ENCODE measurements around the gene EPHA3.

The EPHA3 gene

DNA sequence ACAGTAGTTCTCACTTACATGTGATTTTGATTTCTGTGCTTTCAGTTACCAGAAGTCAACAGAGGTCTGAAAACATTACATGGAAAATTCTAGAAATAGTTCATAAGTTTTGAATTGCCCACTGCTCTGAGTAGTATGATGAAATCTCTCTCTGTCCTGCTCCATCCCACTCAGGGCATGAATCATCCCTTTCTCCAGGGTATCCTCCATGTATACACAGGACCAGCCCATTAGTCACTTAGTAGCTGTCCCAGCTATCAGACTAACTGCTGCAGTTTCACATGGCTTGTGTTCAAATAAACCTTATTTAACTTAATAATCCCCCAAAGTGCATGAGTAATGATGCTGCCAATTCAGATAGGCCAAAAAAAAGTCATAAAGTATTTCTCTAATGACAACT is 38.6 kb downstream of the EPHA3 start:
- DNase-seq, result peak in 1 of 56 donors; percentile 6

DNA sequence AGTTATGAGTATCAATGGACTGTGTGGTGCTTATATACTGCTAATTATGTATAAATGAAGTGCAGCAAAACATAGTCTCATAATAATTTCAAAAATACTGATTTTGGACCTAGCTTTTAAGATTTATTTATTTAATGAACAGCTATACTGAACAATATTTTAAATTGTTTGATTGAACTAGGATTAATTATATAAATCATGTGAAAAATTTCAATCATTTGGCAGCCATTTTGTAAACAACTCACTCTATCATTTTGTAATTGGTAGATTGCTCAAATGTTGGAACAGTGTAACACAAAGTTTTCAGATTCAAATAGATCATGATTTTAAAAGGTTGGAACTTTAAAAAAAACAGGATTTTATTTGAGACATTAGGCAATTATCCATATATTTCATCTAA is 47.0 kb downstream of the EPHA3 start:
- no peak for DNase-seq

DNA sequence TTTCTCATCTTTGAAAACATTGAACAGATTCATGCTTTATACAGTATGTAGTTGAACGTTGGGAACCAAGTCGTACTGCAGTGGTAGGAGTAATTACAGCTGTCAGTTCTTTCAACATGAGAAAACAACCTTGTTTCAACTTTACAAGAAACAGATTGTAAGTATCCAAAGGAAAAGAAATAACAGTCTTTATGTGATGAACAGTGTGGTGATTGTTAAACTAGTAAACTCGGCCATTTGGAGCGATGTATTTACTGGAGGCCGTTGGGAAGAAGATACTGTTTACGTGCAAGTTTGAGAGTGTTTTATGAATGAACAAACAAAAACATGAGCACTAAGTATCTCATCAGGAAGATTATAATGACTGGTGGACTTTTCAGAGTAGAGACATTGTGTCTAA is 48.4 kb downstream of the EPHA3 start:
- DNase-seq, result no peak

DNA sequence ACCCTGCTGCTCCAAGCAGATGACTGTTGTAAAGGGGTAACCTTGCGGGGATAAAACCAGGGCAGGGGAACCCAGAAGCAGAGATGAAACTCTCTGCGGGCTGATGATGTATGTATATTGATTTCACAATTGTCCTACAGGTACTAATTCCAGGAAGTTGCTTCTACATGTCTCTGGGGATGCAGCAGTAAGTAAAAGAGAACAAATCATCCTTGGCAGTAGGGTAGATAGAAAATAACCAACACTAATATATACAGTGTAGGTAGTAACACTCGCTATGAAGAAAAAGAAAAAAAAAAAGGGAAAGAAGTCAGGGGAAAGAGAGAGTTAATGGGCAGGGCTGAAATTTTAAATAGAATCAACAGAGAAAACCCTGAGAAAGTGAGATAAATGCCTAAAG is 50.2 kb downstream of the EPHA3 start:
- DNase-seq, result no peak

DNA sequence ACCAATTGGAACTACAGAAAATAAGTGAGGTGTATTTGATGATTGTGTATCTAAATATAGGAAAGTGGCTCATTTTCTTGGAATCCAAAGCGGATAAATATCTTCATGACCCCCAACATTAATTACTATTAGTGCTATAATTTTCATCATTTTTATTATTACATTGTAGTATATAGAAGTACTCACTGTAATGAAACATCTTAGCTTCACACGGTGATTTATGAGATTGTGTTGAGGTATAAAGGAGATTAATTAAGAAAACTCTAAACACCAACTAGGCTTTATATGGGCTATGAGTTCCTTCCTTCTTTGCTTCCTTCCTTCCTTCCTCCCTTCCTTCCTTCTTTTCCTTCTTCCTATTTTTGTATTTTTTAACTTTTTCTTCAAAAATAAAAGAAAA is 52.2 kb downstream of the EPHA3 start:
- DNase-seq, result no peak

DNA sequence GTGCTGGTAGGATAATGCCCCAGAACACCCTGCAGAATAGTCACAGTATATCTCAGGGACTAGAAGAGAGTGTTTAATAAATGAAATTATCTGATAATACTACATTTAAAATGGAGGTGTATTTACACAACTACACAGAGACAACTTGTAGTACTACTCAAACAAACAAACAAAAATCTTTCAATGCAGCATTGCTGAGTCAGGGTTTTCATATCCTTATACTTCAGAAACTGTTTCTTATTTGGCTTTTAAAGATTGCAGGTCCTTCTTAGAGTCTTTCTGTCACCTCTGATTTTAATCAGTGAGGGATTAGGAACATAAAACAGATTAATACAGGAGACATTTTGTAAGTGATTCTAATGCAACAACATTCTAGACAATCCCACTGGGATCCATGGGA is 57.4 kb downstream of the EPHA3 start:
- DNase-seq, result no peak

DNA sequence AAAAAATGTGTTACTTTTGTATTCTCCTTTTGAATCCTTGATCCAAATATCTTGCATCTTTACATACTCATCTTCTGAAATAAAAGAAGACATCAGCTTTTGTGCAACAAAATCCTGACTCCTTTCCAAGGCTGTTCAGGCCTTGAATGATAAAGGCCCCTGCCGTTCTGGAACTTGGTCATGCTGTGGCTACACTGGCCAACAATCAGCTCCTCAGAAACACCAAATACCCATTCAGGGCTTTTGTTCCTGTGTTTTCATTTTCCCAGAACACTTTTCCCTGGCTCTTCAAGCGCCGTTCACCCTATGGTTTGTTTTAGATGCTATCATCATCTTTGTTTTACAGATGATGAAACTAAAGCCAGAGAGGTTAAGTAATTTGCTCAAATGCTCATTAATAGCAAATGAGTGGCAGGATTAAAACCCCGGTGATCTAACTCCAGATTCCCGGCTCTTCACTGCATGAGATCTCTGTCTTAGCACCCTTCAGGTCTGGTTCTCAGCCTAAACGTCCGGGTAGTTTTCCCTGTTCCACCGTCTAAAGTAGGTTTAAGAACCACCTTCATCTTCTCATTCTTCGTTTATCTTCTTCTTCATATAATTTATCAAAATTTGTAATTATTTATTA is 58.3 kb downstream of the EPHA3 start:
- DNase-seq, result no peak

DNA sequence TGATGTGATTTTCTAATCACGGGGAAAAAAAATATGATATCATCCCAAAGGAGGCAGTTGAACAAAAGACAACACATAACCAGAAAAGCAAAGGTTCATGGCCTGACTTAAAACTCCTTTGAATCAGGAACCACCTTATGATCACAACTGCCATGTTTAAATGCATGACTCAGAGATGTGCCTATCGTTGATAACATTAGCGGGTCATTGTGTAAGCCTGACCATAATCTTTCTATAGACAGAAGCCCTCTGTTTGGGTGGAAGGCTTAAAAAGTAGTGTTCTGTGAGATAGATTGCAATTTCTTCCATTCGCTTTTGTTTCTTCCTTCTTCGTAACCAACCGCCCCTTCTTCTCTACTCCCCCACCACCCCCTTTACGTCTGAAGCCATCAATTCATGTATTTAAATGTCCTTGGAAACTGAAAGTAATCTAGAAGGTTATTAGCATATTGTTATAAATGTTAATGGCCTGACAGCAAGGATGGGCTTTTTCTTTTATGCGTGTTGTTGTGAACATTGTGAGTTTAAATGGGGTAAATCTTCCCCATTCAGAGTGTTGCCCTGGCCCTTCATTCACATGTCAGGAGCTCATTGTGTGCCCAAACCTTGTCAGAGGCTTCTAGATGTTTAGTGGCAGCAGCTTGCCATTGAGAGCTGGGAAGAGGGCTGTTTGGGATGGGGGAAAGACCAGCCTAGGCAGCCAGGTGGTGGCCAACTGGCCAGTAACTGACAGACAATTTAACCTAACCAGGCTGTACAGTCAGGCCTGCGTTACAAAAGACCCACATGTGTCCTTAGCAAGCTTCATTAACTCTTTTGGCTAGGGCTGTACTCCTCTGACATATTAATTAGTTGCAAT is 64.5 kb downstream of the EPHA3 start:
- peak in 2 of 56 donors; percentile 1 to 11 for DNase-seq

DNA sequence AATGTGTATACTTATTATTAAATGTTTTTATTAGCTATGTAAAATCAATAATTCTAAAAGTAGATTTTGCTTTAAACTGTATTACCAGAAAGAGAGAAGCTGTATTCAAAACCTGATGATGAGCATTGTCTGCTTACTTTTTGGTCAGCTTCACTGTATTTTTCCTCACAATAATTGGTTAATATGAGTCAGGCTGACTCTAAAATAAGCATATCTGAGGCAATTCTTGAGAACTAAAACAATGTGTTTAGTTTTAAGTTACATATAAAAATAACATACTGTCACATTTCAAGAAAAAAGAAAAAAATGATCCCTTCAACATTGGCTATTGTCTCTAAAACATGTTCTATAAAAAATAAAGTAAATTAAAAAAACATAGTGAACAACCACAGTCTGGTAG is 66.1 kb downstream of the EPHA3 start:
- DNase-seq, result no peak

DNA sequence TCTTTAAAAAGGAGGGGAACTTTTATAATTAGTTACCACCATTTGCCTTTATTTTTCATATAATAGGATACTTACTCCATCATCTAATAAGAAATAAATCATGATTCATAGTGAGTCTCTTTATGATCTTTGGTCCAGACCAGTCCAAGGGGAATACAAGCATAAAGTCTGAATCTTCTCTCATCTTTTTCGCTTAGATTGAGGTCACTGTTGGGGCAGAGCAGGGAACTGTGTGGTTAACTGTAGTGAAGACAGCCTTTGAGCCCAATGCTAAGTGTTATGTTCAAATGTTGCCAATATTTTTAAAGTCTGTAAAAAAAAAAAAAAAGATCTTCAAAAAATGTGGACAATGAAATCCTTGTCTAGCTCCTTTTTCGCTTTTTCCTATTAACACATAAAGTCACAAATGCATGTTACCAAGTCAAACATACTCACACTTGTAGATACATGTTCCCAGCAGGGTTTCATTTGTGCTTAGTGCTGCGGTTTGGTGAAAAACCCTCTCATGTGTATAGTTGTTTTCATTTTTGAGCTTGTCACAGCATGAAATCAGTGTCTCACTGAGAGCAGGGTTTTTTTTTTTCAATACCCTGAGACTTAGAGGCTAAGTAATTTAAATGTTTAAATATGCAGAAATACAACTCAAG is 72.1 kb downstream of the EPHA3 start:
- no peak for DNase-seq

DNA sequence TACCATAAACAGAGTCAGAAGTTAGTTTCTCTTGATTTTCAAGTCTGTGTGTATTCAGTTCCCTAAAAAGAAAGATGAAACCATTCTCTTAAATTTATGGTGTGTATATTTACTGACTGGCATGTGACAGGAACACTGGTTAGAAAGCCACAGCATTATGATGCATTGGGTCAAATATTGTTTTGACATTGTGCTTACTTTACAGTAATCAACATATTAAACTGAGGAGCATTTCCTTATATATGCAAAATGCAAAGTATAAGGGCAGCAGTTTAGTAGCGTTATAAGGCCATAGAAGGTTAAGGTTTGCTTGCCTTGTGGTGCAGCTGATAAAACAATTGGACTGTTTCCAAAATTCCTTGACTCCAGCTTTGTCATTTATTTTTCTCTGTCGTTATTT is 72.9 kb downstream of the EPHA3 start:
- DNase-seq, result no peak

DNA sequence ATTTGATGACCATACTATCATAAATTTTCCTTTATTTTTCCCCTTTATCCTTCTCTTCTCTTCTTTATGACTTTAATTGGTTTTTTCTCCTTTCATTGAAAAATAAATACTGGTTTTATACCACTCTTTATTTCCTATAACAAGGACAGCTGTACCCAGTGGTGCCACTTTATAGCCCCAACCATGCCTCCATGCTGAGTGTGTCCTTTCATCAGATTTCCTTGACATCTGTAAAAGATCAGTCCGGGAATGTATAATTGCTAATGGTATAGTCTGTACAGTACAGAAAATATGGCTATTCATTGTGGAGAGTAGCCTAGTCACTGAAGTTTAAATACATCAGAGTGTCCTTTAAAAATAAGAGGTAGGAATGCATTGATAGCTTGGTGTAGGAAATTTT is 74.6 kb downstream of the EPHA3 start:
- DNase-seq, result no peak

DNA sequence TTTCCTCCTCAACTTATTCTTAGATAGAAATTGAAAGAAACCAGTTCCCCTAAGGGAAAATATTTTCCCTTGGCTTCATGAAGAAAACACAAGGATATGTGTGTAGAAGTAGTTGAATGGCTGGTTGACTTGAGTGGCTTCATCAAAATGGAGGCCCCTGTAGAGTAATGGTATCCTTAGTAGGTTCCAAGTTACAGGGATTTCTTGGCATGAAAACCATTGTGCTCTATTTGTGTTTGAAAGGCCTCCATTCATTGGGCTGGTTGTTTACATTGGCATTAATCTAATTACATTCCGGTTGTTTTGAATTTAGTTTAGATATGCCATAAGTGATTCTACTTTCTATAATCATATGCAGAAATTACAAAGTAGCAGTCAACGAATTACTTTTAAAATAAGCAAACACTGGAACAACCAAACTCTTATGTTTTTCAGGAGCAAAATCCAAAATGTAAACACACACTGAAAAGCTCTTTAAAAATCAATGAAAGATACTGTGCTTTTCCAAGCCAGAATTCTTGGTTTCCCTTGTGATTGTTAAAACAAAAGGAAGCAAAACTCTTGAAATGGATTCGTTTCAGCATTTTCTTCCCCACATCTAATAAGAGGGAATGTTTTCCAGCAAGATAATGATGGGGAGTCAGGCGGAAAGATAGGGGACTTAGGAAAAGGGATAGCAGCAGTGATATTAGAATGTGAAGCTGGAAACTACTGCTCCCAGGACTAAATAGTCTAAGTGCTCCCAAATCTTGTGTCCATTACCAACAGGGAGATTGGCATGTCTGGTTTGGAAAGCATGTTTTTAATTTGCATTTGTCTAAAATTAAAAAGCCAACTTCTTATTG is 77.0 kb downstream of the EPHA3 start:
- no peak for DNase-seq

DNA sequence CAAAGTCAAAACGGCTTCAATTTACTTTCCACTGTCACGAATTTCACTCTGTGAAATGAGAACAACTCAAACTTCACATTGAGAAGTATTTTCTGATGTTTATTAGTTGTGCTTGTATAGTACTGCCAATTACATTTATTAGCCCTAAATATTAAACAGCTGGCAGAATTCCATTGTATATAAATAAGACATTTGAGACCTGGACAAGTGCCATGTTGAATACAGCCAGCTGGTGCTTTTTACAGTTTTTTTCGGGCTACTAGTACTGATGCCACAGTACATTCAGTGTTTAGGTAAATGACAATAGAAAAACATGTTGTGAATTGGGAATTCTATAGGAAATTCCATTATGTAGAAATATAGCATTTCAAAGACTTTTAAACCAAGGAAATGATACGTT is 79.0 kb downstream of the EPHA3 start:
- DNase-seq, result no peak

DNA sequence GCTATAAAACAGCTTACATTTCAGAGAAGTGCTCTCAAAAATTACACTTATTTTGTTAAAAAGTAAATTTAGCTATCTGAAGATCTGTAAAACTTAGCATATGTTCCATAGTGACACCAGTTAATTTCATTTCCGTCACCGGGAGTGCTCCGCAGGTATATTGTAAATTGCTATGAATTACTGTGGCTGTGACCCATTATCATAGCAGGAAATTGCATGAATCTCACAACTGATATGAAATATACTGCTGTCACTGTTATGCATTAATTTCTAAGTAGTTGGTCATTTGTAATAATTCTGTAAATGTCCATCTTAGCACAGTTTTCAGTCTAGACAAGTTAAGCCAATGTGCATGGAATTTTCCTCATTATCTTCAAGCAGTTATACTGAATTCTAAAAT is 91.2 kb downstream of the EPHA3 start:
- DNase-seq, result no peak

DNA sequence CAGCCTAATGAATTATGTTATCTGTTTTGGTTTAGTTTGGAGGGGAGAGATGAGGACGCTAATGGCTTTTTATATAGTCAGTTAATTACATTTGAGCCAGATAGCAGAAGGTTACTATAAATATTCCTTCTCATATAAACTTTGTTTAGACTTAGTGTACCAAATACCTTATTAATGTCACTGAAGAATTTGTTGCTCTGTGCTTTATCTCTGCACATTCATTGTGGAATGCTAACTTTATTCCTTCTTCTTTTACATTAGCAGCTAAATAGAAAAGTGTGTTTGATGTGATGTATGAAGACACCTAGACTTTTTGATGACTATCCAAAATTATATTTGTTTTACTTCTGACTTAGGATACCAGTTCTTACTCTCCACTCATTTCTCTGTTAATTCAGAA is 105.2 kb downstream of the EPHA3 start:
- no peak for DNase-seq

DNA sequence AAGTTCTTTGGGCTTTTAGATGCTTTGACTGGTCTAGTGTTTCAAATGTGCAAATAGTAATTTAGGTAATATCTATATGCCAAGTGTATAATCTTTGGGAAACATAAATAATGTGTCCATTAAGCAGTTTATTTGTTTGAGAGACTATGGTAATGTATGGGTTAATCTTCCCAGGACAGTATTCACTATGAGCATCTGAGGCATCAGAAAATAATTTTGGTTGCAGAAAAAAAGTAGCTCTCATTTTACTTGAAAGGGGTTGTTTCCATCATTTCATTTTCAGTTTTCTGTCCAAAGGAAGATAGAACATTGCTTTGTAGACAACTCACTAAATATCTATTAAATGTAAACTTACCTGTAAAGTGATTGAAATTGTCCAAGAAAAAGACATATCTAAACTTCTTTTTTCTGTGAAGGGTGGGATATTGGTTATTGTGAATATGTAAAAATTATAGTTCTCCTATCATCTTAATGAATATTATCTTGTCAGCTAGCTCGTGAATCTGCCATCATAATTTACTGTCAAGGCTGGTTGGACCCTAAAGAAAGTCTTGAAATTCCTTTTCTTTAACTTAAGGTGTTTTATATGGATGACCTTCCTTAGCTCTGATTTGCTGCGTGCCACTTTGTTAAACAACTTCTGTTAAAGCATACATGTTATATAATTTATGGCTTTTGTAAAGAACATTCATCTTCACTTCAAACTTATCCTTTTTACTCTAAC is 108.8 kb downstream of the EPHA3 start:
- no peak for DNase-seq

DNA sequence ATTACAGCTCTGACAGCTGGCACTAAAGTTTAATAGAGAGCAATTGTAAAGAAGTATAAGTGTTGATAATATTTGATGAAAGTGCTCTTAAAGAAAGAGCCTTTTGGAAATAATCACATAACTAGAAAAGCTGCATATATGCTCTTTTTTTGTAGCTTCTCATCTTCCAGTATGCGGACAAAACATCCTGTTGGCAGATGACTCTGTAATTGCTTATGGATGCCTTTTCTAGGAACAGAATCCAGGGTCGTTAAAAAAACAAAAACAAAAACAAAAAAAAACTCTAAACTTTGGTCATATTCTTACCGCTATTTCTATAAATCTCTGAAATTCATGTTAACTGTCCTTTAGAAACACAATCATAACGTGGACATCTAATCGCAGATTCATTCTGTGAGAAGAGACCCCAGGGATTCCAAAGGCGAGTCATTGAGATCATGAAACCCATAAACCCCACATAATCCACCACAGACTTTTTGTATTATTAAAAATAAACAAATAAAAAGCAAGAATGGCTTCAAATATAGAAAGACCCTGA is 109.8 kb downstream of the EPHA3 start:
- DNase-seq, result no peak

DNA sequence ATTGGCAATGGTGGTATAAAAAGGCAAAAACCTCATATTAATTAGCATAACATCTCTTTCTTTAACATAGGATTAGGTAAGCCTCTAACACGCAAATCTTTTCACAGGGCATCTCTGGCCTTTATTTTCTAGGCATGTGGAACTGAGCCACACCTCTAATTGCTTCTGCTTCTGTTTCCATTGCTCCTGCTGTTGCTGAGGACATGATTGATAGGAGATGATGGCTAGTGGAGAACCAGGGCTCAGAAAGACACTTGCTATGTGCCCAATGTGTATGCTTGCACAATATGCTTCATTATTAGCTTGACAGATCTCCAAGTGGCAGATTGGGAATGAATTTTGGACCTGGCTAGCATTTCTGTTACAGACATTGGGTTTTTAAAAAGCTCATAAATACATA is 114.5 kb downstream of the EPHA3 start:
- DNase-seq, result no peak

DNA sequence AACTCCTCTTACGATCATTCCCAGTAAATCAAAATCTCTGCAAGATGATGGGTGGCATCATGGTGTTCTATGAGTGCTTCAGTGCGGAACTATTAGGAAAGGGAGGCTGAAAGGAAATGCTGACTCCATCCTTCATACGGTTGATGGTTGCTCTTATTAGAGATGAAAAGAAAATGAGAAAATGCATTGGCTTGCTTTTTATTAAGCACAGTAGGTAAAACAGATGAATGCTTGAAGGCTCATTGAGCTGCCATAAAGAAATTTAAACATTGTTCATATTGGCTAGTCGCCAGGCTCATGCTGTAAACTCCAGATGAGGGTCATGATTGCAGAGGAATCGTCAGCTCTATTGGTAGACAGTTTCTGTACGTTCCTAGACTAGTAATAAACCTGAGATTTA is 115.8 kb downstream of the EPHA3 start:
- no peak for DNase-seq

DNA sequence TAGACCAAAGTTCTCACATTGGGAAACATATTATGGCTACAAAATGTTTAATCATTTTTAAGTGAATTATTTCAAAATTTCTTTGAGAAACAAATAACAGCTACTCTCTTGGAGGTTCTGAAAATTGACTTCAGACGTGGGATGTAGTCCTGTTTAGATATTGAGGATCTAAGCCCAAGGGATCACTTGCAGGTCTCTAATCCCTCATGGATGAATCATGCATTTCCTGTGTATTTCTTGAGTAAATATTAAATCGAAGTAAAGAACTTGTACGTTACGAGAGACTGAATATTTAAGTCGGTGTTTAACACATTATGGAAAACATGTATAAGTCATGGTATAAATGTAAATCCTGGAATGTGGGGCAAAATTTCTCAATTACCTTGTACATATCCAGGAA is 119.8 kb downstream of the EPHA3 start:
- no peak for DNase-seq
